ENCODE results near the gene ZBTB20.

ZBTB20 gene

DNA sequence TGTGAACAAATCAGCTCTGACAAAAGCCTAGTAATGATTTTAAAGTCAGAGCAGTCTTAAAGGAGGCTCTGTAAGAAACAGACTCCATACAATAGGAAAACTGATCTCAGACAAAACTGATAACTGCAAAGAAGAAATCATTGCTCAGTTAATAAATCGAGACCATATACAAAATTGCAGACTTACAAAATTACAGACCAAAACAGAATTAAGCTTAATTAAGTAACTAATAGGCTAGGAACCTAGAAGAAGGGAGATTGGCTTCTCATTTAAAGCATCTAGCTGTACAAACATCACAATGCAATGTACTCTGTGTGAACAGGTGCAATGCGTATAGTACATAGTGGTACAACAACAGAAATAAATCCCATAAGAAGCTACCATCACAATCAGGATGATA is 46.3 kb downstream of the ZBTB20 start:
- DNase-seq (ENCODE audit: low read depth) = no peak
- no peak for TF ChIP-seq CTCF (conservative IDR thresholded peaks at IDR 0.05; ENCODE audit: control insufficient read depth, insufficient read depth, low read depth, low read length)
- H3K4me3 ChIP-seq (ENCODE audit: control insufficient read depth, low read depth, low read length) = no peak overlapping the region

DNA sequence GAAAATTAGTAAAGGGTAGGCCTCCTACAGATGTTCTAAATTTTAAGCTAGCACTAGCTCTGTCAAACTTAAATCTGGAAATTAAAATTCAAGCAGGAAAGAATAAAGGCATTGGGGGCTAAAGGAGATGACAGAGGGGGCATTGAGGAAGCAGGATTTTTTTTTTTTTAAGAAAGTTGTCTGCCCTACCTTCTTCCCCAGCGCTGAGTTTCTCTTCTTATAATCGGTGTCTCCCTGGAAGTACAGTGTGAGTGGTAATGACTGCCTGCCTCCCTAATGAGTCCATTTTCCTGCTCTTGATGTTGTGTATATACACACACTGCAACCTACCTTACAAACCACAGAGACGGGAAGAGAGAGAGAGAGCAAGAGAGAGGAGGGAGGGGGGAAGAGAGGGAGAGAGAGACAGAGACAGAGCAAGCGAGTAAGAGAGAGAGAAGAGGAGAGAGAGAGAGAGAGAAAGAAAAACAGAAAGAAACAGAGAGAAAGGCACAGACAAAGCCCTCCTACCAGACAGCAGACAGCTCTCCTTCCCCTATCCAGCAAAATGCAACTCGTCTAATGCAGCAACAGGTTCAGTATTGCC is 47.0 kb downstream of the ZBTB20 start:
- H3K4me3 ChIP-seq (ENCODE audit: control insufficient read depth, low read depth, low read length) = peak overlapping the region; percentile 41
- DNase-seq (ENCODE audit: low read depth) = peak; percentile 61
- no peak for TF ChIP-seq CTCF (conservative IDR thresholded peaks at IDR 0.05; ENCODE audit: control insufficient read depth, insufficient read depth, low read depth, low read length)

GRCh38 chr3:115099134-115099985 is 47.7 kb downstream of the ZBTB20 start:
- H3K4me3 ChIP-seq (ENCODE audit: control insufficient read depth, low read depth, low read length) = peak overlapping the region; percentile 41
- DNase-seq (ENCODE audit: low read depth) = no peak
- no peak for TF ChIP-seq CTCF (conservative IDR thresholded peaks at IDR 0.05; ENCODE audit: control insufficient read depth, insufficient read depth, low read depth, low read length)

- H3K4me3 ChIP-seq (ENCODE audit: control insufficient read depth, low read depth, low read length) = no peak overlapping the region
- DNase-seq (ENCODE audit: low read depth) = no peak
- no peak for TF ChIP-seq CTCF (conservative IDR thresholded peaks at IDR 0.05; ENCODE audit: control insufficient read depth, insufficient read depth, low read depth, low read length)
Measured at GRCh38 chr3:115098354-115099073, 48.6 kb downstream of the ZBTB20 start.

DNA sequence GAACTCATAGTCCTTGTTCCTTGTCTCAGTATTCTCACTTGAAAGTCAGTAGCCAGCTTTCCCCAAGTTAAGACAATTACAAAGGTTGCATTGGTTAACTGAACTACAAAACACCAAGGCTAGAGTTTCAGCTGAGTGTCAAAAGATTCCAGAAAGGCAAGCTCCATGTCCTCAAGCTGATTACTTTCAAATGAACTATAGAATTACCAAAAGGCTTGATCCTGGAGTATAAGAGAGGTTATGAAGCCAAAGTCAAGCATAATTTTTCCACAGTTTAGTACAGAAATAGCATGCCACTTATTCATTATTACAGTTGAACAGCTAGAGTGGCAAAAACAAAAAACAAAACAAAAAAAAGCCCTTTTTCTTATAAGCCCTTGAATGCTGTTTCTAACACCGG is 51.9 kb downstream of the ZBTB20 start:
- H3K4me3 ChIP-seq (ENCODE audit: control insufficient read depth, low read depth, low read length) = no peak overlapping the region
- DNase-seq (ENCODE audit: low read depth) = no peak
- TF ChIP-seq CTCF (conservative IDR thresholded peaks at IDR 0.05; ENCODE audit: control insufficient read depth, insufficient read depth, low read depth, low read length) = no peak

DNA sequence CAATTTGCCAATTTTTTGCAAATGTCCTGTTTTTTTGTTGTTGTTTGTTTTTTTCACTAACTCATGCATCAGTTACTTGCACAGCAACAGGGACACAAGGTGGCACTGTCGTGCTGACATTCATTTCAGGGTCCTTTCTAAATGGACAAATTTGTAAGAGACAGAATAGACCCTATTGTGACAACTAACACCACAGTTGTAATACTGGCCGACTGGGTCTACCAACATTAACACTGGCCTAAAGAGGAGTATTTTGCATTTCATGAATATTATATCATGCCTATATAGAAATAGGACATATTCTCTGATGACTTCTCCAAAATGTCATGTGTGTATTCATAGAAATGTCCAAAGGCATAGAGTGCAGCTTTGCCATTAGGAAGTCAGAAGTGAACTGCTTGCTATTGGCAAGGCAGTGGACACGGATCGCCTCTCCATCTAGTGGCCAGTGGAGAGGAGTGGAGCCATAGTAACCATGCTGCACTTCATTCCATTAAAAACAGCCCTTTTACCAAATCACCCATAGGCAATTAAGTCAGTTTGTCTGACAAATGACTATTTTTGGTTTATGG is 54.8 kb downstream of the ZBTB20 start:
- no peak overlapping the region for H3K4me3 ChIP-seq (ENCODE audit: control insufficient read depth, low read depth, low read length)
- peak; percentile 89 for TF ChIP-seq CTCF (conservative IDR thresholded peaks at IDR 0.05; ENCODE audit: control insufficient read depth, insufficient read depth, low read depth, low read length)
- peak; percentile 65 for DNase-seq (ENCODE audit: low read depth)
